ENCODE results near the gene SEMA3C. TPM values are rescaled to one million over a fixed set of nuclear protein-coding genes. Genes with fewer than 3 reads are reported as not detected.

Gene SEMA3C
- total RNA-seq, 2 donors from 2014 or later = 64.6 to 66.7 TPM

DNA sequence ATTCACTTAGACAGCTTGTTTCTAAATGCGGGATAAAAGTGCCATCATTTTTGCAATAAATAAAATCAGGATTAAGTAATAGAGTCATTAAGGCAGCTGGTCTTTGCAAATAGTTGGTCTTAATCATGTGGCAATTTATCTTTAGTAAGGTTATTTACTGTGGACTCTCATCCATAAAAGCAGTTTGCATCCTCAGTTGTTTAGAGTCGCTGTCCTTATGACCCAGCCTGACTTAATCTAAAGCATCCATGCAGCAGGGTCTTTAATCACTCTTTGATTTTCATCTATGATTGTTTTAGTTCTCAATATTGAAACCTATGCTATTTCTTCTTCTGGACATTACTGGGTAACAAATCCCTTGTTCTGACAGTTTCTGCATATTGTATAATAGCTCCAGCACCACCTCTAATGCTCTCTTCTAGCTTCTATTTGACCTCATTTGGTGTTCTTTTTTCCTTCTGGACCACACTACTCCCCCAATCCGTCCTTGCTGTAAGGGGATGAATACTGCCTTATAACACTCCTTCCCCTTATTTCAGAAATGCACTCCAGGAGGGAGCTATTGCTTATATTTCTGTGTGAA is 185.4 kb downstream of the SEMA3C start:
- DNase-seq = no peak
- intact Hi-C loops (cut with DNase I, micrococcal nuclease) = no loop called here
- ATAC-seq = no peak

DNA sequence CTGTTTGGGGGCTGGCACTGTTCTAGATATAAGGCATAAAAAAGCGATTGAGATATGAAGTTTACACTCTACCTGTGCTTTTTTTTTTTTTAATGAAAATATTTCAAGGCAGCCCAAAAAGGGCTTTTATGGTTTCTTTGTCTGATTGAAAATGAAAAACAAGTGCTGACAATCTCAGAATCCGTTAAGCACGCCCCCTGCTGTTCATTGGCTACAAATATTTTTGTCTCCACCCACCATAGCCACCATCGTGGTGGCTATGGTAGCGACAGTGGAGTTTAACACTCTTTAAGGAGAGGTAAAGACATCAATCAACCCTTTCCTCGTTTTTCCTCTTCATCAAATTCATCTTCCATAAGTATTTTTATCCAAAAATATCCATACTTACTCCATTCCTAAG is 186.2 kb downstream of the SEMA3C start:
- ATAC-seq = no peak
- no peak for DNase-seq
- intact Hi-C loops (cut with DNase I, micrococcal nuclease) = no loop called here

DNA sequence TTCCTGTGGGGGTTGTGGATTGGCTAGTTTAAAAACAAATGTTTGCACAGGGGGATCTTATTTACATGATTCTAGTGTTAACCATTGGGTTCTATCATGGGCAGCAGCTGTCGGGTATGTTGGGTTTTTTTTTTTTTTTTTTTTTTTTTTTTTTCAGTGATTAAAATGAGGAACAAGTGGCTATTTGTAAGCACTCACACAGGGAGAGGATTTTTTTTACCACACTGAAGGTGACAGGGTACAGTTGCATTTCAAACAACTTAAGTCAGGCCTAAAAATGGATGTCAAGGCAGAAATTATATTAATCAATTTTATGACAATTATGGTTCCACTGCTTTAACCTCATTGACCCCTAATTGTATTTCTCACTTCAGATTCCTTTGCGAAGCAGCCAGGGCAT is 187.6 kb downstream of the SEMA3C start:
- intact Hi-C loops (cut with DNase I, micrococcal nuclease) = no loop called here
- ATAC-seq (no peak), DNase-seq (no peak)

GRCh38 chr7:80729591-80730320 is 189.1 kb downstream of the SEMA3C start:
- intact Hi-C loops (cut with DNase I, micrococcal nuclease) = loop anchor here in 1 of 2 donors (10.0 kb wide), 1 partner anchor 185 kb away; the partner anchor contains the start of gene SEMA3C
- ATAC-seq (no peak), DNase-seq (no peak)

- ATAC-seq = no peak
- no peak for DNase-seq
- intact Hi-C loops (cut with DNase I, micrococcal nuclease) = loop anchor here in 1 of 2 donors (10.0 kb wide), 1 partner anchor 188 kb away; the partner anchor contains the start of gene SEMA3C
Observed at GRCh38 chr7:80726666-80727065, 192.2 kb downstream of the SEMA3C start.

GRCh38 chr7:80725181-80725611 is 193.7 kb downstream of the SEMA3C start:
- no peak for ATAC-seq
- no peak for DNase-seq
- intact Hi-C loops (cut with DNase I, micrococcal nuclease) = loop anchor here in 1 of 2 donors (10.0 kb wide), 1 partner anchor 190 kb away; the partner anchor contains the start of gene SEMA3C

GRCh38 chr7:80724249-80724871 is 194.5 kb downstream of the SEMA3C start:
- intact Hi-C loops (cut with DNase I, micrococcal nuclease) = loop anchor here in 1 of 2 donors (10.0 kb wide), 1 partner anchor 190 kb away; the partner anchor contains the start of gene SEMA3C
- DNase-seq = no peak
- no peak for ATAC-seq

DNA sequence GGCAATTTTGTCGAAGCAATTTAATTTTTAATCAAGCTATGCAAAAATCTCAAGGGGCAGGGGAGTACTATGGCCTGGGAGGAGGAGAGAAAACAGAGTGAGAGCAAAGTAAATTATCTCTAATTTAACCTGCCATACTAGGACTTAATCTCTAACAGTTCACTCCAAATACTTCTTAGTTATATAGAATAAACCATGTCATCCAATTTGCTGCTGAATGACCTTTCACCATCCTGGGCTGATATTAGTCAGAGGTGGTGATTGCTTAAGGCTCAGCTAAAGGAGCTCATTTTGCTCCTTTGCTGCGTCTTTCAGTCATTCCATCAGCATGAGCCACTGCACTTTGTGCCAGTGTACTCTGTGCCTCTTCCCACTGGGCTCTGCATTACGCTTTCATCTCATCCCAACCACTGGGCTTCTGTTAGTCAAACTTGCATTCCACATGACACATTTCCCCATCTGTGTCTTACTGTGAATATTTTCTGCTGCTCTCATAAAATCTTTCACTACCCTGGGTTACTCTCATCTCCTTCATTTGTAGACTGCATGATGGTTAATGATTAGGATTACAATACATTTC is 196.1 kb downstream of the SEMA3C start:
- no peak for ATAC-seq
- peak in 1 of 2 donors; percentile 38 for DNase-seq
- intact Hi-C loops (cut with DNase I, micrococcal nuclease) = loop anchor here in 1 of 2 donors (10.0 kb wide), 1 partner anchor 192 kb away; the partner anchor contains the start of gene SEMA3C

DNA sequence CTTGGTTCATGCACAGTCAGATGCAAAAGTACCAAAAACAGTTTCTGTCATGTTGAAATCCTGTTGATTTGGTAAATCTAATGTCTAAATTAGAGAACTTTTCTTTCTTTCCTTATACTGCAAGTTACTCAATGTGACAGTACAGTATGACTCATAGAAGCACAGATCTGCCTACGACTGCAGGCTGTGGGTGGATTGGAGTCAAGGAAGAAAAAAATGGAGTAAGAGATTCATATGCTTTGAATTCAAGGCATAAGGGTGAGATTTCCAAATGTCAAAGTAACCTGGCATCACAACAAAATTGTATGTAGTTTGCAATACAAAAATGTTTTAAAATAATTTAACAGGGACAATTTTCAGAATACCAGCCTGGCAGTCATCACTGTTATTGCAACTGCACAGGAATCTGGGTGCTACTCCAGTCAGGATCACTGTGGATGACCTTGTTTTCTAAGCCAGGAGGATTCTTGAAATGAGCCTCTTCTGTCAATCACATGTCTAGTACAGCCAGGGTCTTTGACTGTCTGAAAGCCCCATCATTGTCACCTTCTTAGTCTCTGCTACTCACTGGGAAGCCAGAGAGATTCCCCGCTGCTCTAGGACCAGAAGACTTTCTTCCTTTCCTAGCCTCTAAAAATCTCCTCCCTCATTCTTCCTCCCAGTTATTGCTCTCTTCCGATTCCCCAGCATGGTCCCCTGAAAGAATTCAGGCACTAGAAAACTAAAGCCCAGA is 196.8 kb downstream of the SEMA3C start:
- DNase-seq = no peak
- intact Hi-C loops (cut with DNase I, micrococcal nuclease) = loop anchor here in 1 of 2 donors (10.0 kb wide), 1 partner anchor 193 kb away; the partner anchor contains the start of gene SEMA3C
- no peak for ATAC-seq

DNA sequence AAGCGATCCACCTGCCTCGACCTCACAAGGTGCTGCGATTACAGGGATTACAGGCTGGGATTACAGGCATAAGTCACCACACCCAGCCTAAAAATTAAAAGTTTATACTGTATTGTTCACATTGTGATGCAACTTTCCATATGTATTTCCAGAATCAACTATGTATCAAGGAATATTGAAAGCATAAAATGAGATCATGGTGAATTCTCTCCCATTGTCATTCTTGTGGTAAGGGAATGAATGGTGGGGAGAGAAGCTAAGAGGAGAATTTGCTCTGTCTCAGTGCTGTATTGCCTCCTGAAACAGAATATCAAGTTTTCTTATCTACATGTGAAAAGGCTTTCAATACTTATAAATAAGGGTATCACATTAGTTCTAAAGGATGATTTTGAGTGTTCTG is 198.7 kb downstream of the SEMA3C start:
- DNase-seq (no peak), ATAC-seq (no peak)
- intact Hi-C loops (cut with DNase I, micrococcal nuclease) = loop anchor here in 1 of 2 donors (10.0 kb wide), 1 partner anchor 195 kb away; the partner anchor contains the start of gene SEMA3C

DNA sequence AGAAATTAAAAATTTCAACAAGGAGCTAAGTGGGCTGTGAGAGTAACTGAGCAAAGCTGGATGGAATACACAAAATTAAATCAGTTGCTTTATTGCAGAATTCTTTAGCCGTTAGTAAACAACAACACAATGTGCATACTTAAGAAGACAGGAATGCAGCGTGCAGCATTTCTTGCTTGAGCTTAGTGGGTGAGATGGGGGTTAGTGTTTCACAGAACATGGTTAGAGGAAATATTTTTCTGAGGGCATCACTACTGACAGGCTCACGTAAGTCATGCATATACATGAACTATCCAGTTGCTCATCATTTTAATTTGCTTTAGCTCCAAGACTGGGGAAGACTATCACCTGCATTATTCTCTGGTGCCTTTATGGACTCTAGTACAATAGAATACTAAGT is 199.6 kb downstream of the SEMA3C start:
- DNase-seq (no peak), ATAC-seq (no peak)
- intact Hi-C loops (cut with DNase I, micrococcal nuclease) = no loop called here

- intact Hi-C loops (cut with DNase I, micrococcal nuclease) = no loop called here
- no peak for ATAC-seq
- no peak for DNase-seq
Observed at GRCh38 chr7:80711531-80711930, 207.3 kb downstream of the SEMA3C start.

DNA sequence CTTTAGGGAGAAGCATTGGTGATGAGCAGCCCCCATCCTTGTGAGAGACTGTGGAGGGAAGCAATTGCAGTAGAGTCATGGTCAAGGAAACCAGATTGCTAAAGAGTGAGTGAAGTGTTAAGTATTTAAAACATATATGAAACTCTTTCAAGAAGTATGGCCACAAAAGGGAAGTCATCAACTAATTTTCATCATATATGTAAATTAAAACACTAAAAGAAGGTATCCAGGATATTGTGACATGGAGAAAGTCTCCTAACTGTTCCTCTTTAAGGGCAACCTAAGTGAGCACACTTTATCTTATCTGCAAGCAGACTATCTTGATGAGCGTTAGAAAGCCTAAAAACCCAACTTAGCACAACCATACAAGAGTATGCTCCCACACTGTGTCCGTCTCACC is 210.7 kb downstream of the SEMA3C start:
- DNase-seq = no peak
- intact Hi-C loops (cut with DNase I, micrococcal nuclease) = loop anchor here in 1 of 2 donors (10.0 kb wide), 1 partner anchor 747 kb away; no protein-coding TSS in a partner anchor
- no peak for ATAC-seq

DNA sequence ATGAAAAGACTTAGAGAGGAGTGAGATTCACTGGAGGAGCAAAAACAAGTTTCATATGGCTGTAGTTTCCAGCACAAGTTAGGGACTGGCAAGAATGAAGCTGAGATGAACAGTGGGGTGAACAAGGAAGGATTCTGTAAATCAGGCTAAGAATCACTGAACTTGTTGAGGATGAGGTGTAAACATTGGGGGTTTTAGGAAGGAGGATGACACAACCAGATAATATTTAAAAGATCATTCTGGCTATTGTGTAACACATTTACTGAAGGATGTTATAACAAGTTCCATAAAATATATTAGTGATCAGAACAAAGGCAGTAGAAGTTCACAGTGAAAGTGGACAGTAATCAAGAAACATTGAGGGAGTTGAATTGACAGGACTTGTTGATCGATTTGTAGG is 211.5 kb downstream of the SEMA3C start:
- intact Hi-C loops (cut with DNase I, micrococcal nuclease) = loop anchor here in 1 of 2 donors (10.0 kb wide), 1 partner anchor 747 kb away; no protein-coding TSS in a partner anchor
- no peak for ATAC-seq

DNA sequence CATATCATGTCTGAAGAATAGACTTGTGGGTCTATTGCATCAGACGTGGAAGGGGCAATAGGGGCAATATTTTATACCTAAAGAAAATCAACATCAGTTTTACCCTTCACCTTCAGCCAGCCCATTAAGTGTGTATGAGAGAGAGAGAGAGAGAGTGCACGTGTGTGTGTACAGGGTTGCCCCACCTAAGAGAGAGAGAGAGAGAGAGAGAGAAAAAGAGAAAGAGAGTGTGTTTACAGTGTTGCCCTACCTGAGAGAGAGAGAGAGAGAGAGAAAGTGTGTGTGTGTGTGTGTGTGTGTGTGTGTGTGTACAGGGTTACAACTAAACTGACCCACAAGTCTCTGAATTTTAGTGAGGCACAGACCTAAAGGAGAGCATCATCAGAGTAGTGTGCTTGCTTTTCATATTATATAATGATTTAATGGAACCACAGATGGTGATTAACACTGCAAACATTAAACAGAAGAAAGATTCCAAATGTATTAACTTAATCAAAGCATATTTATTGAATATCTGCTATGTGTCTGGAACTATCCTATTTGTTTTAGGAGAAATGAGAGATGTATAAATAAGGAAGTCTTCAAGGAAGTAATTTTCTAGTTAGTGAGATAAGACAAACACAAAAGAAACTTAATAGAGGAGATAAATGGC is 213.6 kb downstream of the SEMA3C start:
- no peak for DNase-seq
- peak; percentile 61 for ATAC-seq
- intact Hi-C loops (cut with DNase I, micrococcal nuclease) = loop anchor here in 1 of 2 donors (10.0 kb wide), 1 partner anchor 750 kb away; no protein-coding TSS in a partner anchor

More for the DNA sequence above, 211.5 kb downstream of the SEMA3C start:
- no peak for DNase-seq

GRCh38 chr7:80703272-80703671 is 215.6 kb downstream of the SEMA3C start:
- intact Hi-C loops (cut with DNase I, micrococcal nuclease) = loop anchor here in 1 of 2 donors (10.0 kb wide), 1 partner anchor 752 kb away; no protein-coding TSS in a partner anchor
- no peak for ATAC-seq
- DNase-seq = no peak

- DNase-seq (no peak), ATAC-seq (no peak)
- intact Hi-C loops (cut with DNase I, micrococcal nuclease) = loop anchor here (5.0 to 10.0 kb wide), 2 partner anchors 755 to 773 kb away; no protein-coding TSS in a partner anchor
Observed at GRCh38 chr7:80699721-80700256, 219.1 kb downstream of the SEMA3C start.

Measured in left colon (tissue), 2 donors.